T-helper 17 cell (primary cell): ENCODE data around the gene ABHD3. TPM values are rescaled to one million over a fixed set of nuclear protein-coding genes. Genes with fewer than 3 reads are reported as not detected.
"Not testable (repeated sequence)": the region's sequence is repeated elsewhere in the genome, so short reads cannot be mapped to it uniquely, and the experiment has no call there.

Experiments
- ATAC-seq: fragments of 150-1000 bp; cut with Tn5 transposase; 2 replicates; pipeline ENCODE4 v1.10.0; 2021; ENCODE audit warnings: mild to moderate bottlenecking, moderate library complexity
- DNase-seq, 3 donors: peaks; one replicate each; pipeline versions ENCODE4 v3.0.0 to v3.0.0-alpha.2; 2020 to 2021
- H3K9me3 ChIP-seq: one replicate; pipeline ENCODE4 v1.7.0; 2013; ENCODE audit warnings: low read length, mild to moderate bottlenecking; ENCODE audit not compliant: control insufficient read depth, poor library complexity, severe bottlenecking
- H3K27ac Mint-ChIP-seq: one replicate; pipeline ENCODE4 v1.8.0; 2022; ENCODE audit warnings: mild to moderate bottlenecking, moderate library complexity, mixed read lengths
- H3K27me3 Mint-ChIP-seq: one replicate; pipeline ENCODE4 v1.8.0; 2022; ENCODE audit warnings: mixed read lengths
- H3K36me3 Mint-ChIP-seq: one replicate; pipeline ENCODE4 v1.8.0; 2022; ENCODE audit warnings: low read depth, mixed read lengths
- H3K4me1 Mint-ChIP-seq: one replicate; pipeline ENCODE4 v1.8.0; 2022; ENCODE audit warnings: mild to moderate bottlenecking, mixed read lengths
- H3K4me3 Mint-ChIP-seq: one replicate; pipeline ENCODE4 v1.8.0; 2022; ENCODE audit warnings: mild to moderate bottlenecking, moderate library complexity, mixed read lengths
- total RNA-seq, 4 donors: library from RNA in 2 of 4; stranded (reverse) in 2 of 4; gene quantifications; one replicate each; pipeline ENCODE4 v1.2.3 and lab custom pipeline; 2022 to 2026

Gene ABHD3, protein sequence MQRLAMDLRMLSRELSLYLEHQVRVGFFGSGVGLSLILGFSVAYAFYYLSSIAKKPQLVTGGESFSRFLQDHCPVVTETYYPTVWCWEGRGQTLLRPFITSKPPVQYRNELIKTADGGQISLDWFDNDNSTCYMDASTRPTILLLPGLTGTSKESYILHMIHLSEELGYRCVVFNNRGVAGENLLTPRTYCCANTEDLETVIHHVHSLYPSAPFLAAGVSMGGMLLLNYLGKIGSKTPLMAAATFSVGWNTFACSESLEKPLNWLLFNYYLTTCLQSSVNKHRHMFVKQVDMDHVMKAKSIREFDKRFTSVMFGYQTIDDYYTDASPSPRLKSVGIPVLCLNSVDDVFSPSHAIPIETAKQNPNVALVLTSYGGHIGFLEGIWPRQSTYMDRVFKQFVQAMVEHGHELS
- total RNA-seq (10 to 100 TPM; 38.6 to 39.3 TPM), total RNA-seq (lab: John Stamatoyannopoulos, UW) (56.0 to 94.8 reads per million in 2 donors)

DNA sequence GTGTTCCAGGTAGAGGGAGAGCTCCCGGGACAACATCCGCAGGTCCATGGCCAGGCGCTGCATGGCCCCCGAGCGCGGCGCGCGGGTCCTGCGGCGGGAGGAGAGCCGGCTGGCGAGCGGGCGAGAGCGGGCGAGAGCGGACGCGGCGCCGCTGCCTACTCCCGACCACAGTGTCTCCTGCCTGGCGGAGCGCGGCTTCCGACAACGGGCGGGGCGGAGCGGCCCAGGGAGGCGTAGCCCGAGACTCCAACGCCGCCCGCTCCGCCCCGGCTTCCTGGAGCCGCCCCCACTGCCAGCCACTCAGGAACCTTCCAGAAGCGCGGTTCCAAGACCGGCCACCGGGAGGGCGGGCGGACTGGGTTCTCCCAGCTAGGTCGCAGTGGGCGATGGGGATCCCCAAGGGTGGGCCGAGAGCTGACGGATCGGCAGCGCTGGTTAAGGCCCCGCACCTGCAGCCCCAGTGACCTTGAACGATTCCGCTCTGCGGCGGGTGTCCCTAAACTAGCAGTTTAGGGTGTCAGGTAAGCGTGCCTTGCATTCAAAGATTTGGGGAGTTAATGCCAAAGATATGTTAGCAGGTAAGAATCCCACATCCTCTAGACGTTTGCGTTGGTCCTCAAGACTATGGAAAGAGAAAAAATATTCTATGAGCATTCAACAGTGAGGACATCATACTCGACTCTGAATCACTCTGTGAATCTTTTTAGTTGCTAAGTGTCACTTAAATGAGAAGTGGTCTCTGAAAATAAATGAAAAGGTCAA is at the start of gene ABHD3:
ABHD3 (minus strand) TSS at position 172 of the 762 bp plus-strand sequence; CDS start at position 63, 109 bp downstream.
- no peaks in the 10 kb centered on the region for H3K9me3 ChIP-seq
- no peaks in the 10 kb centered on the region for H3K27me3 Mint-ChIP-seq
- H3K4me1 Mint-ChIP-seq = peaks cover 20% of the 10 kb centered on the region
- ATAC-seq (peak; percentile 94), DNase-seq (peak; percentile 87 to 91 (median 91))
- H3K4me3 Mint-ChIP-seq = peak within 1 kb of the TSS; percentile 94
- H3K36me3 Mint-ChIP-seq = no peaks in the 10 kb centered on the region
- H3K27ac Mint-ChIP-seq = peak within 1 kb of the TSS; percentile 90

DNA sequence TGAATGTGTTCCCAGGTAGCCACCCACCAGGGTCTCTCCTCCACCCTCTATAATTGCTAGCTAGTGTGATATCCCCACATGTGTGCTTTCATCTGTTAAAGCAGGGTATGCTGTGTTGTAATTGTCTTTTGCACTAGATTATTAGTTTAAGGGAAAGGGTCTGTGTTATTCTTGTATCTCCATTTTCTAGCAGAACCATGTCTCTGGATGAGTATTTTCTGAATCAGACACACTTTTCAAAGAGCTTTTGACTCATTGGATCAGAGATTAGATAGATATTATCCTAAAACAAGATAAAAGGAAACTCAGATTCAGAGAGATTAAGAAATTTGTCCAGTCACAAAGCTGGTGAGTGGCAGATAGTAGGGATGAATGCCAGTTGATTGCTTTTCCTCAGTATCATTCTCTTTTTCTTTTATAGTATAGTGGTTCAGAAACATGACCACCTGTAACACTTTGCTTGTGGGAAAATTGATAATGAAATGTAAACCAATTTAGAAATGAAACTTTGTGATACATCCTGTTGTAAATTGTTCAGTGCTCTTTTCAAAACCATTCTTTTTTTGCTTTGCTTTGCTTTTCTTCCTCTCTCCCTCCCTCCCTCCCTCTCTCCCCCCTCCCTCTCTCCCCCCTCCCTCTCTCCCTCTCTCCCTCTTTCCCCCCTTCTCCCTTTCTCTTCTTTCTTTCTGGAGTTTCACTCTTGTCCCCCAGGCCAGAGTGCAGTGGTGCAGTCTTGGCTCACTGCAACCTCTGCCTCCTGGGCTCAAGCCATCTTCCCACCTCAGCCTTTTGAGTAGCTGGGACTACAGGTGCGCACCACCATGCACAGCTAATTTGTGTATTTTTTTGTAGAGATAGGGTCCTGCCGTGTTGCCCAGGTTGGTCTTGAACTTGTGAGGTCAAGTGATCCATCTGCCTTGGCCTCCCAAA is 43.5 kb upstream of the ABHD3 start:
- DNase-seq (no peak), ATAC-seq (peak; percentile 16)
- Mint-ChIP-seq H3K36me3 (no peaks in the 10 kb centered on the region), H3K4me1 (peaks cover 44% of the 10 kb centered on the region), H3K27ac (peak overlapping the region; percentile 90), H3K4me3 (peak overlapping the region; percentile 59), H3K27me3 (no peaks in the 10 kb centered on the region)
- H3K9me3 ChIP-seq = no peaks in the 10 kb centered on the region

DNA sequence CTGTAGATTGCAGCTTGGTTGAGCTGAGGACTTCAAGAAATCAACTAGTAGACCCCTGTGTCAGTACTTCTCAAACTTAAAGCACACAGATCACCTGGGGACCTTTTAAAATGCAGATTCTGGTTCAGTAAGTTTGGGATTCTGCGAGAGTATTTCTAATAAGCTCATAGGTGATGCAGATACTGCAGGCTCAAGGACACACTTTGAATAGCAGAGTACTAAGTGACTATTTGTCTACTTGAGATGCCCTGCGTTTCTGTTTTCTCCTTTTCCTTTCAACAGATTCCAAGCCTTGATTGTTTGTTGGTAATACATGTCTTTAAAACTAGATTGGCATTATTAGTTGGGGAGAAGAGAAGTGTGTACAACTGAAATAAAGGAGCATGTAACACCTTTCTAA is 42.7 kb upstream of the ABHD3 start:
- DNase-seq (no peak), ATAC-seq (no peak)
- H3K36me3 Mint-ChIP-seq = no peaks in the 10 kb centered on the region
- no peaks in the 10 kb centered on the region for H3K9me3 ChIP-seq
- no peaks in the 10 kb centered on the region for H3K27me3 Mint-ChIP-seq
- H3K4me1 Mint-ChIP-seq = peaks cover 48% of the 10 kb centered on the region
- peak overlapping the region; percentile 90 for H3K27ac Mint-ChIP-seq
- H3K4me3 Mint-ChIP-seq = peak overlapping the region; percentile 59

DNA sequence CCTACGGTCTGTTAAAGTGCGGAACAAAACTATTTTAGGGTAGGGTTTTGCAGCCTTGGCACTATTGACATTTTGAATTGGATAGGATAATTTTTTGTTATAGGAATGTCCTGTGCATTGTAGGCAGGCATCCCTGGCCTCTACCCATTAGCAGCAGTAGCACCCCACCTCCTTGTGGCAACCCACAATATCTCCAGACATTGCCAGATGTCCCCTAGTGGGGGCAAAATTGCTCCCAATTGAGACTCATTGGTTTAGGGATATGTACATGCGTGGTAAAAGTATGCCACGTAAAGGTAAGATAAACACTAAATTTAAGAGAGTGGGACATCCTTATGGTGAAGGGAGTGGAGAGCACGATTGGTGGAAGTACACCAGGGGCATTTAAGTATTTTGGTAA is 40.7 kb upstream of the ABHD3 start:
- no peaks in the 10 kb centered on the region for H3K9me3 ChIP-seq
- H3K27me3 Mint-ChIP-seq = no peaks in the 10 kb centered on the region
- peak overlapping the region; percentile 3 for H3K4me3 Mint-ChIP-seq
- H3K4me1 Mint-ChIP-seq = peaks cover 50% of the 10 kb centered on the region
- H3K27ac Mint-ChIP-seq = peak overlapping the region; percentile 90
- no peak for DNase-seq
- ATAC-seq = no peak
- no peaks in the 10 kb centered on the region for H3K36me3 Mint-ChIP-seq

DNA sequence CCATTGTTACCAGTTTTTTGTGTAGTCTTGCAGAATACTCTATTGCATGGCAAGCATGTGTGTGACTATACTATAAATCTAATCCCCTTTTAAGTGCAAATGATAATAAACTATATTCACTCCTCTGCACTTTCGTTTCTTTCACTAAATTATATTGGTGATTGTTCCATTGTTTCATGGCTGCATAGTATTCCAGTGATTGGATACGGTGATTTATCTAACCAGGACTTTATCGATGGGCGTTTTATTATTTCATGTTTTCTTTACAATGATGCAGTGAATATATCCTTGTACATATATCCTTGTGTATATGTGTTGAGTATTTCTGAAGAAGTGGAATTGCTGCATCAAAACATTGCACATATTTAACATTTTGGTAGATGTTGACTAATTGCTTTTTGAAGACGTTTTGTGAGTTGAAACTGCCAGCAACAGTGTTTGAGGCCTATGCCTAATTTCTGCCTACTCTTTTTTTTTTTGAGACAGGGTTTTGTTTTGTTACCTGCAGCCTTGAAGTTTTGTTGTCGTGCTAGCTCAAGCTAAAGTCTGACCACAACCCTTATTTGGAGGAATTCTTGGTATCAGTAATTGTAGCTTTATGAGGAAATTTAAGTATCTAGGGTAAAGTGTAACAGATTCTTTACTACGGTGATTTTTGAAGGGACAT is 38.7 kb upstream of the ABHD3 start:
- DNase-seq = no peak
- no peaks in the 10 kb centered on the region for H3K9me3 ChIP-seq
- Mint-ChIP-seq H3K36me3 (no peaks in the 10 kb centered on the region), H3K4me3 (peak overlapping the region; percentile 82), H3K27ac (peak overlapping the region; percentile 90), H3K4me1 (peaks cover 50% of the 10 kb centered on the region), H3K27me3 (no peaks in the 10 kb centered on the region)
- ATAC-seq = no peak

DNA sequence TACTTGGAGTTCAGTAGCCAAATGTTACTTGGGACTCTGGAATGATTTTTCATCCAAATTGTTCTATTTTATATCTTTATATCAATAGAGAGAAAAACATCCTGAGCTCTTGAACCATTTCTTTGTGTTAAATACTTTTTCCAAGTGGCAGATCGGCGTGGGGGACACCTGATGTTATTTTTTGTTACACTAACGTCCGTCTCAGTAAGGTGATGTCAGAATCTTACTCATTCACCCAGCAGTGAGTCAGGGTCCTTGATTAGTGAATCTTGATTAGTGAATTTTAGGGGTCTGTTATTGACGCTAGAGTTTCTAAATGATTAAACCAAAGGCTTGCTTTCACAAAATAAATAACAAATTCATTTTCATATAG is 37.7 kb upstream of the ABHD3 start:
- no peak for ATAC-seq
- peak overlapping the region; percentile 90 for H3K27ac Mint-ChIP-seq
- H3K9me3 ChIP-seq = no peaks in the 10 kb centered on the region
- H3K4me3 Mint-ChIP-seq = peak overlapping the region; percentile 84
- H3K36me3 Mint-ChIP-seq = no peaks in the 10 kb centered on the region
- no peak for DNase-seq
- no peaks in the 10 kb centered on the region for H3K27me3 Mint-ChIP-seq
- H3K4me1 Mint-ChIP-seq = peaks cover 42% of the 10 kb centered on the region

DNA sequence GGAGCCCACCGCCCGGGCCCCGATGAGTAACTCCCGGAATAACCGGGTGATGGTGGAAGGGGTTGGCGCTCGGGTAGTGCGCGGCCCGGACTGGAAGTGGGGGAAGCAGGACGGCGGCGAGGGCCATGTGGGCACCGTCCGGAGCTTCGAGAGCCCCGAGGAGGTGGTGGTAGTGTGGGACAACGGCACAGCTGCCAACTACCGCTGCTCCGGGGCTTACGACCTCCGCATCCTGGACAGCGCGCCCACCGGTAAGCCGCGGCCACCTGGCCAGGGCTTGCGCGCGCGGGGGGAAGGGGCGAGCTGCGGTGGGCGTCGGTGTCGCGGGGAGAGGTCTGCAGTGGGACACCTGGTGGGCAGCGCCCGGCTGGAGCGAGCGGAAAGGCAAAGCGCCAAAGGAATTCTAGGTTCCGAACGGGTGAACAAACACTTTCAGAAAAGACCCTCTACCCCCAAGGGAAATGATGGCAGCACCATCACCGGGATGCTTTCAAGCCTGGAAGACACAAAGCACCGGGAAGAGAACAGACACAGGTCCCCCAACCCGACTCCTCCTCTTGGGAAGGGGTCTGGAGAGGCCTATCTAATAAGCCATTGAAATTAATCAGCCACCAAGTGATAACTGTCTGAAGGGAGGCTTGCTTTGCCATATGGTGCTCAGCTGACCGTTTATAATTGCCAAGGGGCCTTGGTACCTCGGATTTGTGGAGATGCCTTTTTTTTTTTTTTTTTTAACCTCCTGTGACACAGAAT is 37.2 kb upstream of the ABHD3 start:
- peak overlapping the region; percentile 84 for H3K4me3 Mint-ChIP-seq

DNA sequence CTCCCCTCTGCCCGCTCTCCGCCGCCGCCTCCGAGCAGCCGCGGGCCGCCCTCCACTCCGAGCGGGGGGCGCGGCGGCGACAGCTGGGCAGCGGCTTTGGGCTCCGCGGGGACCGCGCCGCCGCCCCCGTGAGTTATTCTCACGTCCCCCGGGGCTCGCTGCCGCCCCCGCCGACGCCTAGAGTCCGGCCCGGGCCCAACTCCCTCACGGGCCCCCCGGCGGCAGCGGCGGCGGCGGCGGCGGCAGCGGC is 36.7 kb upstream of the ABHD3 start:
- no peaks in the 10 kb centered on the region for H3K9me3 ChIP-seq
- DNase-seq = no peak
- Mint-ChIP-seq H3K4me1 (peaks cover 36% of the 10 kb centered on the region), H3K36me3 (no peaks in the 10 kb centered on the region), H3K27me3 (no peaks in the 10 kb centered on the region), H3K27ac (no peak overlapping the region), H3K4me3 (peak overlapping the region; percentile 84)
- ATAC-seq = no peak

More for the DNA sequence above, 37.2 kb upstream of the ABHD3 start:
- Mint-ChIP-seq H3K4me1 (peaks cover 38% of the 10 kb centered on the region), H3K27ac (peak overlapping the region; percentile 90), H3K27me3 (no peaks in the 10 kb centered on the region), H3K36me3 (no peaks in the 10 kb centered on the region)
- DNase-seq (no peak), ATAC-seq (no peak)
- no peaks in the 10 kb centered on the region for H3K9me3 ChIP-seq

DNA sequence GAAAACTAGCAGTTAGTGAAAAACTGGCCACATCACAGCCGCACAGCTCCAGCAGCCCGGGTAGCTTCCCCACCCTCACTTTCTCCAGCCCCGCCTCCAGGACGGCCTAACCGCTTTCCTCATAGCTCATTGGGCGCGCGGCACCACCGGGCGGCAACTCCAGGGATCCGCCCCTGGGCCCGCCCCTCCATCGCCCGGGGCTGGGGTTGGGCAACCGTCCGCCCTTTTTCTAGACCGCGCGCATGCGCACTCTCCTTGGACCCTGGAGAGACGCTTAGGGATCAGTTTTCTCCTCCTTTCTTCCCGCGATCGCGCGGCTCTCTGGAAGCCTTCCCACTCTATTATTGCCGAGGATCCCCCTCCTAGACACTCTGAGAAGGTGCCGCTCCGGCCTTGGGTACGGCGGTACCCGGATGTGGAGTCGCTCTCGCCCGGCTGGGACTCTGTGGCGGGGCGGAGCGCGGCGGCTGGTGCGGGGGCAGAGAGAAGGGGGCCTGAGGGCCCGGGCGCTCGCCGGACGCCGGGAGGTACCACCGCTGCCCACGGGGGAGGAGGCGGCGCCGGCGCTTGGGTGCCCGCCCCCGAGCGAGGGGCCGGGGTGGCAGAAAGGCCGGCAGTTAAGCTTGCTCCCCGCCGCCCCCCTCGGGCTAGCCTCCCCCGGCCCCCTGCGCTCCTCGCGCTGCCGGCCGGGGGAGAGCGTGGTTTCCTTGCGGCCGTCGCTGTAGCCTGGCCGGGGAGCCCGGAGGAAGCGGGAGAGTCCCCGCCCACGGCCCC is 36.2 kb upstream of the ABHD3 start, which contains the start of gene MIB1:
MIB1 (plus strand) TSS at position 255 of the 774 bp plus-strand sequence. CDS start 792 bp downstream, outside the sequence.
- Mint-ChIP-seq H3K4me3 (peak within 1 kb of the TSS; percentile 93), H3K27me3 (no peaks in the 10 kb centered on the region), H3K36me3 (no peaks in the 10 kb centered on the region), H3K27ac (peak within 1 kb of the TSS; percentile 90), H3K4me1 (peaks cover 35% of the 10 kb centered on the region)
- ATAC-seq = peak; percentile 97
- peak; percentile 98 to 99 (median 98) for DNase-seq
- H3K9me3 ChIP-seq = no peaks in the 10 kb centered on the region

DNA sequence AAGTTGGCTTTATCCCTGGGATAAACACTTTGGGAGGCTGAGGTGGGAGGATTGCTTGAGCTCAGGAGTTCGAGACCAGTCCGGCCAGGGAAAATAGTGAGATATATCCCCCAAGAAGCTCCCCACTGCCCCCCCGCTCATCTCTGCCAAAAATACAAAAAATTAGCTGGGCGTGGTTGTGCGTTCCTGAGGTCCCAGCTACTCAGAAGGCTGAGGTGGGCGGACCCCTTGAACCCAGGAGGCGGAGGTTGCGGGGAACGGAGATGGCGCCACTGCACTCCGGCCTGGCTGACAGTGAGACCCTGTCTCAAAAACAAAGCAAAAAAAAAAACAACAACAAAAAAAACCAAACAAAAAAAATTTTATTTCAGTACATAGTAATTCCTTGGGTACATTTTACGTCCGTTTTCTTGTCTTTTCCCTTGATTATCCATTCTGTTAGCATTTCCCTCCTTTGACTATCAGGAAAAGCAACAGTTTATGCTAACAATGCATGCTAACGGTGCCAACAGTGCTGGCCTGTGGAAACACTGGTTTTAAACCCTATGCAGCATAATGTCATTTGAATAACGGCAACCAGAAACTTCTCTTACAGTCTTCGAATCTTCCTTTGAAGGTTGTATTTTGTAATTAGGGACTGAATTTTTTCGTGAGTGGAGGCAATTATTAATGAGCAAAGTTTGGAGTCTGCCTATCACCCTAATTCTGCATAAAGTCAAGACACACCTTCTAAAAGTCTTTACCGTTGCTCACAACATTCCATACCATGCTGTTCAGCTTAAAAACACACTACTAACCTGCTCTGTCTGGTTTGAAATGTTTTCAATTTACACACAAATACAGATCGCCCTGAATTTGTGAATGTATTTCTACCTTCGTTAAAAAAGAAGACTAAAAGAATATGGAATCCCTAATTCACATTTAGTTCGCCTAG is 35.3 kb upstream of the ABHD3 start:
- H3K4me1 Mint-ChIP-seq = peaks cover 34% of the 10 kb centered on the region
- peak; percentile 3 for ATAC-seq
- H3K4me3 Mint-ChIP-seq = peak overlapping the region; percentile 93
- no peaks in the 10 kb centered on the region for H3K27me3 Mint-ChIP-seq
- H3K27ac Mint-ChIP-seq = peak overlapping the region; percentile 68
- no peaks in the 10 kb centered on the region for H3K36me3 Mint-ChIP-seq
- no peak for DNase-seq
- H3K9me3 ChIP-seq = no peaks in the 10 kb centered on the region

DNA sequence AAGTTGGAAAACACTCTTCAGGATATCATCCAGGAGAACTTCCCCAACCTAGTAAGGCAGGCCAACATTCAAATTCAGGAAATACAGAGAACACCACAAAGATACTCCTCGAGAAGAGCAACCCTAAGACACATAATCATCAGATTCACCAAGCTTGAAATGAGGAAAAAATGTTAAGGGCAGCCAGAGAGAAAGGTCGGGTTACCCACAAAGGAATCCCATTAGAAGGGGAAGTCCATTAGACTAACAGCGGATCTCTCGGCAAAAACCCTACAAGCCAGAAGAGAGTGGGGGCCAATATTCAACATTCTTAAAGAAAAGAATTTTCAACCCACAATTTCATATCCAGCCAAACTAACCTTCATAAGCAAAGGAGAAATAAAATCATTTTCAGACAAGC is 32.4 kb upstream of the ABHD3 start:
- peaks cover 18% of the 10 kb centered on the region for H3K4me1 Mint-ChIP-seq
- H3K9me3 ChIP-seq, ATAC-seq, DNase-seq, H3K4me3 Mint-ChIP-seq, H3K27me3 Mint-ChIP-seq, H3K27ac Mint-ChIP-seq, H3K36me3 Mint-ChIP-seq: not testable (repeated sequence)
